NCI-H226 (cell line): ENCODE measurements around the gene SS18L1.
A peak's percentile ranks its signal among the peaks of the same experiment; 100 is the strongest.

Experiments
- DNase-seq: peaks from one replicate; pipeline ENCODE4 v3.0.0-alpha.2; 2015

The SS18L1 gene

DNA sequence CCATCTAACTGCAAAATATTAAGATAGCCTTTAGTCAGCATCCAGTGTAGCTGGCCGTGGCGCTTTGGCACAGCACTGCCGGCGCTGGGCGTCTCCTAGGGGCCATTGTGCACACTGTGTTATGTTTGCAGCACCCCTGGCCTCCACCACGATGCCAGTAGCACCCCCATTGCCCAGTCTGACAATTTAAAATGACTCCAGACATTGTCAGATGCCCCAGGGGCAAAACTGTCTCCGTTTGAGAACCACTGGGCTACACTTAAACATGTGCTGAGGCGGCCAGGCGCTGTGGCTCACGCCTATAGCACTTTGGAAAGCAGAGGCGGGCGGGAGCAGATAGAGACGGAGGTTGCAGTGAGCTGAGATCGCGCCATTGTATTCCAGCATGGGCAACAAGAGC is 33.3 kb downstream of the SS18L1 start:
- DNase-seq, result no peak

DNA sequence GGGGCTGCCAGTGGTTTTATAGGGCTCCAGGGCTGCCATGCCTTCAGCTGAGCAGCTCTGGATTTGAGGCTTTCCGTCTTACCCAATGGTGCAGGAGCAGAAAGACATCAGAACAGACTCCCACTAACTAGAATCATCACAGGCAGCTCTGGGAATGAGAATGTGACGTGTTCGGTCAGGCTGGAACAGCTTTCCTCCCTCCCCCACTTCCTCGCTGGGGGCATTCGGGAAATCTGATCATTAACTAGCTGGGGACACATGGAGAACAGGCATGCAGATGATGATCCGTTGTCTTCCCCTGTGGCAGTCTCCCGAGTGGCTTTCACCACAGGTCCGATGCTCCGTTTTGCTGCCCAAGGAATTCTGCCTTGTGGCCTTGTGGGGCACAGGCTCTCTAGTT is 33.7 kb downstream of the SS18L1 start:
- no peak for DNase-seq

DNA sequence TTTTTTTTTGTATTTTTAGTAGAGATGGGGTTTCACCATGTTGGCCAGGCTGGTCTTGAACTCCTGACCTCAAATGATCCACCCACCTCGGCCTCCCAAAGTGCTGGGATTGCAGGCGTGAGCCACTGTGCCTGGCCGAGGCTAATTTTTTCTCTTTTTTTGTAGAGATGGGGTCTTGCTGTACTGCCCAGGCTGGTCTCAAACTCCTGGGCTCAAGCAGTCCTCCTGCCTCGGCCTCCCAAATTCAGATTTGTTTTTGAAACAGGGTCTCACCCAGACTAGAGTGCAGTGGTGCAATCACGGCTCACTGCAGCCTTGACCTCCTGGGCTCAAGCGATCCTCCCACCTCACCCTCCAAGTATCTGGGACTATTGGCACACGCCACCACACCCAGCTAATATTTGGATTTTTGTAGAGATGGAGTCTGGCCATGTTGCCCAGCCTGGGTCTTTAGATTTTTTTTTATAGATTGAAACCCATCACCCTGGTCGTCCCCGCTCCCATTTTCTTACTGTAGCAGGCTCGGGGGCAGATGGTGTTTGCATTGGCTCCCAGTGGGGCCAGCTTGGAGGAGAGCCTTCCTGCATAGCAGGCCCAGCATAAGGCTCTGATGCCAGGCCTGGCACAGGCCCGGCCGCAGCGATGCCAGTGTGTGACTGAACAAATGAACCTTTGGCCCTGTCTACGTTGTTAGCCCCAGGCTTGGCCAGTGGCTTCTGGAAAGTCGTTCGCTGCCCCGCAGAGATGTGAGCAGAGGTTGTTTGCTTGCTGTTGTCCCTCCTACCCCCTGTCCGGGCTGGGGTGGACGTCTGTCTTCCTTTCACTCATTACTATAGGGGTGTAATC is 35.0 kb downstream of the SS18L1 start:
- DNase-seq, result no peak

DNA sequence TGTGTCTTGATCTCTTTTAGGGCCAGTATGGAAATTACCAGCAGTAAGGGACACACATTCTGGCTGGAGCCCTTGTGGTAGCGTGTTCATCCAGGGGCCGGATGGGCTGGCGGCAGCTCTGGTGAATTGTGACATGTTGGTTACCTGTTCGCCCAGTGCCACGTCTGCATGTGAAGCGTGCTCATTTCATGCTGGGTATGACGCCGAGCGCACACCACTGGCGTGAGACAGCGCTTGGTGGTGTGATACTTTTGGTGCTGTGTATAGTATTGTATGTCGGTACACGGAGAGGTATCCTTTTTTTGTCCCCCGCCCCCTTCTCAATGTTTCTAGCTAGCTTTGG is 35.6 kb downstream of the SS18L1 start:
- no peak for DNase-seq

DNA sequence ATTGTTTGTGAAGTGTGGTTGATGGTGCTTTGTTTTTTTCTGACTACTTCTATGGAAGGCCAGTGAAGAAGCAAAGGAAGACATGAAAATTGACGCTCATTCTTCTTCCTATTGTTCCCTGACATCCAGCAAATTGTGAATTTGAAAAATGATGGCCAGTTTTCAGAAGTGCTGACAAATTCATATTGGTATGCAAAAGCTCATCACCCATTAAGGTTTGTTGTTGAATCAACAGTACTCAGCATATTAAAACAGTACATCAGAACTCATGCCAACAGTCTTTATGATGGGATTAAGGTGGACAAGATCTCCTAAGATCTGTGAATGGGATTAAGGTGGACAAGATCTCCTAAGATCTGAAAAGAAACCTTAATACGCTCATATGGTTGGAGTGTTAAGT is 38.2 kb downstream of the SS18L1 start:
- DNase-seq, result no peak

DNA sequence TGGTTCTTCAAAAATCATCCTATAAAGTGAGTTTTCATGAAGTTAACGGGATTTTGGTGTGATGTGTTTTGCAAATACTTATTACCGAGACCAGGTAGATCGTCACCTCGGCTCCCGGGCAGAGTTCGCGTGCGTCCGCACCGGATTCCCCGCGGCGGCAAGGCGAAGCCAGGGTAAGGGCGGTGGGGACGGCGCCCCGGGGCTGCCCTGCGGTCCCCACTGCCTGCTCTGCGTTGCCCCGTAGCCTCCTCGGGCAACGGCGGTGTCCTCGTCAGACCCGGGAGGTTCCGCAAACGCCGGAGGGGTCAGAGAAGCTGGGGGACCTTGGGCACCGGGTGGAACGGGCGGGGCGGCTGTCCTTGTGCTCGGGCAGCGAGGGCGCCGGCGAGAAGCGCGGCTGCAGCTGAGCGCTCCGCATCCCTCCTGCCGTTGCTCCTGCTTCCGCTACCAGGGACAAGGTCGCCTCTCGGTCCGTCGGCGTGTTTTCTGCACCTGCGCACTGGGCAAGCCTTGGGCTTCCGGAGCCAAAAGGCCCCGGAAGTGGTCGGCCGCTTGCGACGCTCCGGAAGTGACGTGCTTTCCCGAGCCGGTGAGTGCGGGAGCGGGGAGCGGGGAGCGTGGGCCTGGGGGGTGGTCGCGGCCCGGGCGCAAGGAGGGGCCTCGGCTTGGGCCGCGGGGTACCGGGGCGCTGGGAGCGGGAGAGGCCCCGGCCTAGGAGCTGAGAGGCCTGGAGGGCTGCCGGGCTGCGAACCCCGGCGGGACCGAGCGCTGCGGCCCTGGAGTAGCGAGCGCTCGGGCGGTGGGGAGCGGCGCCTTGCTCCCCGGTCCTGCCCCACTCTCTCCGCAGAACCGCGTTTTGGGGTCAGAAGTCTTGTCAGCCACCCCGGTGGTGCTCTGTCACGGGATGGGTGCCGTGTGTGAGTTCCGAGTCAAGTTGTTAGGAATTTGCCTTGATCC is 39.2 kb downstream of the SS18L1 start, which contains the start of gene MTG2:
MTG2 (plus strand) TSS at position 560 of the 957 bp plus-strand sequence. CDS start 10,393 bp downstream, outside the sequence.
- DNase-seq, result peak; percentile 94

DNA sequence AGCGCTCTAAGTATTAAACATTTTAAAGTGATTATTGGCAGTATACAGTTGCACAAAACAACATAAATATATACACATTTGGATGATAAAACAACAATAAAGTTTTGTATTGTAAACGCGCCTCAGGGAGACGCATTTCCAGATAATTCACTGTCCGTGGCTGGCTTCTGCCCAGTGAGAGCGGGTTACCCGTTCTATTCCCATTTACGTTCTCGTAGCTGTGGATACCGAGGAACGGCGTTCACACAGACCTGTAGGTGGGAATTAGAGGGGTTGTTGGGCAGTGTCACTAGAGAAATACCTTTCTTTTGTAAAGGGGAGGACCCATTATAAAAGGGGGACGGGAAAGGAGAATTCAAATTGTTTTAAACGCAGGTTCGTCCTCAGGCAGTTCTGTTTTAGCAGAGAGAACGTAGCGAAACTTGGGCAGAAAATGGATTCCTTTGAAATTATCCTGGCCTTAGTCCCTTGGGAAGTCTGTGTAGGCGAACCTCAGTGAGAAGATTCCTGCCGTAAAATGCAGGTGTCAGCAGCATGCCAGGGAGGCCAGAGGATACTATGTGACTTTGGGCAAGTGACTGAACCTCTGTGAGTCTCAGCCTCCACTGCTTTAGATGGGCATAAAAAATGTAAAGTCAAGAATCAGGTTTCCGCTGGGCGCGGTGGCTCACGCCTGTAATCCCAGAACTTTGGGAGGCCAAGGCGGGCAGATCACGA is 40.0 kb downstream of the SS18L1 start:
- no peak for DNase-seq

DNA sequence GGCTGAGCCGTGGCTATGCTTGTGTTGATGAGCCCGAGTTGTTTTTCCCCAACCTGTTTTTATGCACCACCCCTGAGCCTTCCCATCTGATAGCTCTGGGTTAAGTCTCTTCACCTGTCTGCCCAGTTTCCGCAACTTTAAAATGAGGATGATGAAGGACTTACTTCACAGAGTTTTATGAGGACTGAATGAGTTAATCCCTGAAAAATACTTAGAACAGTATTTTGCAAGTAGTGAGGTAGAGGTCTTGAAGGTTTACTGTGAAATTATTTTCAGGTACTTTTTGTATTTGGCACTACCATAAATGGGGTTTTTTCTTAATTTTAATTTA is 42.5 kb downstream of the SS18L1 start:
- no peak for DNase-seq

DNA sequence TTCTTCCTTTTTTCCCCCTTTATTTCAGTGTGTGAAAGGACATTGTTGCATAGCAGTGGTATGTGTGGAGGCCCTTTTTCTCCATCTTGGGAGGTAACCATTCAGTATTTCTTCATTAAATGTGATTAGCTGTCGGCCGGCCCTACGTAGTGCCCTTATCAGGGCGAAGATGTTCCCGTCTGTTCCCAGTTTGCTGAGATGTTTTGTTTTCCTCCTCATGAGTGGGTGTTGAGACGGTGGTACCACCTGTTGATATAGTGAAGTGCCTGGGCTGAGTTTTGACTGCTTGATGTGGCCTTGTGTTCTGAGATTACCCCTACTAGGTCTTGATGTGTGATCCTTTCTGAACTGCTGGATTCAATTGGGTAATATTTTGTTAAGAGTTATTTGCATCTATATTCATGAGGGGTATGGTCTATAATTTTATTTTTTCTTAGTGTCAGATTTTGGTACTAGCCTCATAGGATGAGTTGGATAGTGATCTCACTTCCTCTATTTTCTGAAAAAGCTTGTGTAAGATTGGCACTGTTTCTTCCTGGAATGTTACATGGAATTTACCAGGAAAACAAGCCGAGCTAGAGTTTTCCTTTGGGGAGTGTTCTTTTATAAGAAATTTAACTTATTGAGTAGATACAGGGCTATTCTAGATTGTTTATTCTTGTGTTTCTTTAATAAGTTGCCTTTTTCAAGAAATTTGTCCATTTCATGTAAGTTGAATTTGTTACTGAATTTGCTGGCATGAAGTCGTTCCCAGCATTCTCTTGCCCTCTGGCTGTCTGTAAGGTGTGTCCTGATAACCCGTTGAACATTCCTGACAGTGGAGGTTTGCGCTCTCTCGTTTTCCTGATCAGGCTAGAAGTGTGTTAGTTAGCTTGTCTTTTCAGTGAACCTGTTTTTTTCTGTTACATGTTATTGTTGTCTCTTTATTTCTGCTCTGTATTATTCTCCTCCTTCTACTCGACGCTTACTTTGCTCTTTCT is 43.6 kb downstream of the SS18L1 start:
- DNase-seq, result peak; percentile 82

DNA sequence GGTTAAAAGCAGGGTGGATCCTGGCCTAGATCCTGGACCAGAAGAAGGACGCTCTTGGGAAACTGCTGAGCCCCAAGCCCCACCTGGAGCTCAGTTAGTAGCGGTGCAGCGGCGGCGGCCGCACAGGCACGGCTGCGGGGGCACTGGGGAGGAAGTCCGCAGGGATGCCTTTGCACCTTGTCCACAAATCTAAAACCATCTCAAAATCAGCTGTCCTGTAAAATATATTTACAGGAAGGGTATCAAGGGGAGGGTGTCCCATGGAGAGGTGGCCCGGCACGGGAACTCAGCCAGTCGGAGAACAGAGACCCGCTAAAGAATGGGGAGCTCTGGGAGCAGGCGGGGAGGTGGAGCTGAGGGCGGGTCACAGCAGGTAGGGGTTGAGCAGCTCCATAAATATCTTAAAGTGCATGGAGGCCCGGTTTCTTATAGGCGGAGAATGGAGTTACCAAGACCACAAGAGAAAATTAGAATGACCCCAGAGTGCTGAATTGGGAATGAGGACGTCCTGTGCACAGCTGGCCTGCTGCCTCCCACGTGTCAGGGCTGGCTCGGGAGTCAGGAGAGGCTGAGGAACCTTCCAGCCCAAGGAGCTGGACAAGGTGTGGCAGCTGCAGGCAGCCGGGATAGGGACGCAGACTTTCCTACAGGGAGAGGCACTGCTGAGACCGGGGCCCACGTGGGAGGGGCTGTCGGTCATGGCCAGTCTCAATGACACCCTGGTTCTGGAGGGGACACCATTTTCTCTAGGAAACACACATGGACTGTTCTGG is 47.3 kb downstream of the SS18L1 start:
- no peak for DNase-seq

DNA sequence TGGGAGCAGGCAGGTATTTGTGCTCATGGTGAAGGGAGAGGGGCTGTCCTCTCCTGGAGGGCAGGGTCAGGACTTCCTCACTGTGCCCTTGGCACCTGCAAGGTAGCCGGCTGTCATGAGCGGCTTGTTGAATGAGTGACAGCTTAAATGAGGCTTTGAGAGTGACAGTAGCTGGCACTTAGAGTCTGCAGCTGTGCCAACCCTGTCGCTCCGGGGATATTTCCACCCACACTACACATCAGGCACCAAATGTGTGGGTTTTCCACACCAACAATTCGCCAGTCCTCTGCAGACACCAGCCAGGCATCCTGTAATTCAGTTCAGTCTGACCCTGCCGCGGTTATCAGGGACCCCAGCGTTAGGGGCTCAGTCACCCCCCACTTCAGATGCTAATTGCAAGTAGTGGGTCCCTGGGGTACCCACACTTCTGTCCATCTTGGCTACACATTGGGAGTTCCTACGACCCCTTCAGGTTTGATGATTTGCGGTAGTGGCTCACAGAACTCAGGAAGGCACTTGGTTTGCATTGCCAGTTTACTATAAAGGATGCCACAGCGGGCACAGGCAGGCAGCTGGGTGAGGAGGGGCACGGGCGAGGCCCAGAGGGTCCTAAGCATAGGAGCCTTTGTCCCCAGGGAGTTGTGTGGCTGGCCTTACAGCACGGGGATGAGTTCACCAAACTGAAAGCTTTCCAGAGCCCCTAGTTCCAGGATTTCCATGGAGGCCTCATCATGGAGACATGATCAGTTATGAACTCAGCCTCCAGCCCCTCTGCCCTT is 48.4 kb downstream of the SS18L1 start:
- no peak for DNase-seq

DNA sequence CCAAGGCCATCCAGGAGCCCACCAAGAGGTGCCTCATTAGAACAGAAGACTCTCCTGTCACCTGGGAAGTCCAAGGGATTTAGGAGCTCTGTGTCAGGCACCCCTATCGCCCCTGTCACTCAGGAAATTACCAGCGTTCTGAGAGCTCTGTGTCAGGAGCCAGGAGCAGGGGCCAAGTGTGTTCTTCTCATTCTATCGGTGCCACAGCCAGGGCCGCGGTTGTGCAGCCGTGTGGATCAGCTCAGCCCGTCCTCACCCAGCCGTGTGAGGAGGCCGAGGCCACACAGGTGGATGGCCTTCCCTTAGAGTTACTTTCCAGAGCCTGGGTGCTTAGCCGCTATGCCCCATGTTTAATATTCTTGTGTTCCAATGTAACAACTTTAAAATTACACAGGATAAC is 49.1 kb downstream of the SS18L1 start:
- no peak for DNase-seq

DNA sequence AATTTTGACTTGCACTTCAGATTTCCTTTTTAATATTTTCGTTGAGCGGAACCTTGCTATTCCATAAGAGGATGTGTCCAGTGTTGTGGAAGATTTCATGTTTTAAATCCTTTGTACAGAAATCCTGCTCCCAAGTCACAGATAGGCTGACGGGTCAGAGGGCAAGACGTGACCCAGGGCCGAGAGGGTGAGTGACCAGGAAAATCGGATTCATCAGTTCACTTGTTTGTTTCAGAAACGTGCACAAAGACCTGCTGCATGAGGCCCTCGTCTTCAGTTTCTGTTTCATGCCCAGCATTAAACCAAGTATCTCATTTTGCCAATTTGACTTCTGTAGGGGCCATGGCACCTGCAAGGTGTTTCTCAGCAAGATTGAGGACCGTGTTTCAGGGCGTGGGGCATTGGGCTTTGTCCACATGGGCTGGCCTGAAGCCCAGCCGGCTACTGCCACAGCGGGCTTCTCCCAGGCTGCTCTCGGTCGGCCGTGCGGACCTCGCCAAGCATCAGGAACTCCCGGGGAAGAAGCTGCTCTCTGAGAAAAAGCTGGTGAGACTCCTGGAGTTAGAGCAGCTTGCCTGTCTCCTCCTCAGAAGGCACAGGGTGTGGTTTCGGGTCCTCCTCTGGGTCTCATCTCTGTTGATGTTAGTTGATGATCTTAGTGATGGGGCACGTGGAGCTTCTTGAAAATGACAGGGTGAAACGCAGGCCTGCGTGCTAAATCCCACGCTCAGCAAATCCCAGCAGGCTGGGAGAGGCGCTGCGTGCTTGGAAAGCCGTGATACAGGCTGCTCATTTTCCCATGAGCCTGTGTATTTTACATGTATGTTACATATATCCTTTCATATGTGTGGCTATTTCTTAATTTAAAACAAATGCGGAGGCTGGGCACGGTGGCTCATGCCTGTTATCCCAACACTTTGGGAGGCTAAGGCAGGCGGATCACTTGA is 49.8 kb downstream of the SS18L1 start:
- no peak for DNase-seq

DNA sequence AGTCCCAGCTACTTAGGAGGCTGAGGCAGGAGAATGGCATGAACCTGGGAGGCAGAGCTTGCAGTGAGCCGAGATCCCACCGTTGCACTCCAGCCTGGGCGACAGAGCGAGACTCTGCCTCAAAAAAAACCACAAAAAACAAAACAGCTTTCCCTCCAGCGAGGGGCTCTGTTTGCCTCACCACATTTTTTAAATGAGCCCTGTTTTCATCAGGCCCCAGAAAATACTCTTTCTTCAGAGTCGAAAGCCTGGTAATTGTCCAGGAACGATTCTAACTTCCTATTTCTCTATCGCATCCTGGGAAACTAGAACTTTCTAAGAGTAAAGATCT is 51.5 kb downstream of the SS18L1 start:
- DNase-seq, result no peak

DNA sequence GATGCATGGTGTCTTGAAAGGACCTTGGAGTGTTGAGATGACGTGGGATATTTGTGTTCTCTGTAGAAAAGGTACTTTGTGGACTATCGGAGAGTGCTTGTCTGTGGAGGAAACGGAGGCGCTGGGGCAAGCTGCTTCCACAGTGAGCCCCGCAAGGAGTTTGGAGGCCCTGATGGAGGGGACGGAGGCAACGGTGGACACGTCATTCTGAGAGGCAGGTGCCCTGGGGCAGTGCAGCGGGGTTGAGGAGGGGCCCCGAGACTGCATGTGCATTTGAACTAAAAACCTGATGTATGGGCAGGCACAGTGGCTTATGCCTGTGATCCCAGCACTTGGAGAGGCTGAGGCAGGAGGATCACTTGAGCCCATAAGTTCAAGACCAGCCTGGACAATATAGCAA is 52.2 kb downstream of the SS18L1 start:
- no peak for DNase-seq

DNA sequence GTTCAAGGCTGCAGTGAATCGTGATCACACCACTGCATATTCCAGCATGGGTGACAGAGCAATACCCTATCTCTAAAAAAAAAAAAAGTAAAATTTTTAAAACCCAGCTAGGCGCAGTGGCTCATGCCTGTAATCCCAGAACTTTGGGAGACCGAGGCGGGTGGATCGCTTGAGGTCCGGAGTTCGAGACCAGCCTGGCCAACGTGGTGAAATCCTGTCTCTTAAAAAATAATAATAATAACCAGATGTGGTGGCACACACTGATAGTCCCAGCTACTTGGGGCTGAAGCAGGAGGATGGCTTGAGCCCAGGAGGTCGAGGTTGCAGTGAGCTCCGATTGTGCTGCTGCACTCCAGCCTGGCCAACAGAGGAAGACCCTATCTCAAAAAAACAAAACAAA is 52.7 kb downstream of the SS18L1 start:
- DNase-seq, result no peak

DNA sequence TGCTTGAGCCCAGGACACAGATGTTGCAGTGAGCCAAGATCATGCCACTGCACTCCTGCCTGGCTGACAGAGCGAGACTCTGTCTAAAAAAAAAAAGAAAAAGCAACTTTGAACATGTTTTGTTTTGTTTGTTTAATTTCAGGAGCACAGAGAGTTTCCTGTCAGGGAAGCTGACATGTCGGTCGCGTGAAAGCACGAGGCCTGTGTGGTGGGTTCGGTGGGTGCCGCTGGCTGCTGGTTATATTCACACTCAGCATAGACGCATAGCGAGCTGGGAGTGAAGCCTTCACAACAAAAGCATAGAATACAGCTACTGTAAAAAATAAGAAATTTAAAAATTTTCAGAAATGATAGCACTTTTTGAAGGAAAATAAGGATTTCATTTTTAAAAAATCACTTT is 53.7 kb downstream of the SS18L1 start:
- no peak for DNase-seq

DNA sequence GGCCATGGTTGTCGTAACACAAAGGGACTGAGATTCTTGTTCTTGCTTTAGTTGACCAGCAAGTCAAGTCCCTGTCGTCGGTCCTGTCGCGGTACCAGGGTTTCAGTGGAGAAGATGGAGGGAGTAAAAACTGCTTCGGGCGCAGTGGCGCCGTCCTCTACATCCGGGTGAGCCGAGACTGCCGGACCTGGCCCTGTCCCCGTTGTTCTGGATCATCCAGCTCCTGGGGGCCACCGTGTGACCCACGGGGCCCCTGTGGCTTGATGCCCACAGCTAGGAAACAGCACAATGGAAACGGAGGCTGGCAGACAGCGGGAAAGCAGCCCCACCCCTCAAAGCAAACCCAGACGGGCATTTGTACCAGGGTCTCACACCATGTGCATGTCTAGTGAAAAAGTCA is 54.2 kb downstream of the SS18L1 start:
- DNase-seq, result no peak

DNA sequence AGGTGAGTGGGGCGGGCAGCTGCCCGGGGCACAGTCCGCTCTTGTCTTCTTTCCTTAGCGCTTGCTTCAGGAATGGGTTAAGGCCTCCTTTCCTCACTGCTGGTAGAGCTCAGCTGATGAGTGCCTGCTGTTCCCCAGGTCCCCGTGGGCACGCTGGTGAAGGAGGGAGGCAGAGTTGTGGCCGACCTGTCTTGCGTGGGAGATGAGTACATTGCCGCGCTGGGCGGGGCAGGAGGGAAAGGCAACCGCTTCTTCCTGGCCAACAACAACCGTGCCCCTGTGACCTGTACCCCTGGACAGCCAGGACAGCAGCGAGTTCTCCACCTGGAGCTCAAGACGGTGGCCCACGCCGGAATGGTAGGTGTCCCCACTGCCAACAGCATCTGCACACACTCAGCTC is 54.9 kb downstream of the SS18L1 start:
- no peak for DNase-seq

DNA sequence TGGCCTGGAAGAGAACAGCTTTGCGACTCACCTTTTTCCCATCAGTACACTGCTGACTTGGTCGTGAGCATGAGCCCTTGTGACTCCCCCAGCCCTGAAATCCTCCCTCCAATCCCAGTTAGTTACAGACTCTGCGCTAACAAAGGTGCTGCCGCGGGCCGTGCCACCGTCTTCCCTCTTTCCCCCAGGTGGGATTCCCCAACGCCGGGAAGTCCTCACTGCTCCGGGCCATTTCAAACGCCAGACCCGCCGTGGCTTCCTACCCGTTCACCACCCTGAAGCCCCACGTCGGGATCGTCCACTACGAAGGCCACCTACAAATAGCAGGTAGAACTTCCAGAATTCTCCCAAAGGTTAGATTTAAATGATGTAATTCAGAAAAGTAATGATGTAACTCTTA is 55.4 kb downstream of the SS18L1 start:
- no peak for DNase-seq
